Measurements from ENCODE around the gene CCDC38.

- TF ChIP-seq CTCF (IDR thresholded peaks at IDR 0.05) (no peak), POLR2A (IDR thresholded peaks at IDR 0.05; ENCODE audit: low read depth) (no peak), POLR2AphosphoS5 (IDR thresholded peaks at IDR 0.05) (no peak)
Observed at GRCh38 chr12:95877622-95878021, 64.8 kb downstream of the CCDC38 start.
